Testis (tissue), 2 donors: ENCODE measurements around the gene SEC61A1.

Experiments
- POLR2A ChIP-seq: fragments of 450-650 bp; IDR thresholded peaks from one replicate; pipeline ENCODE4 v1.6.1; 2017; ENCODE audit warnings: antibody characterized with exemption, mild to moderate bottlenecking, moderate library complexity
- TF ChIP-seq, protein P1 (sequence below), 3 experiments: fragments of 450-650 bp in 2 of 3; fragments of 200-600 bp in 1 of 3; sonication (generic) in 1 of 3; IDR thresholded peaks; one replicate each; pipeline ENCODE4 v1.5.1; 2016 to 2019; ENCODE audit warnings: antibody characterized with exemption in 3 of 3, mild to moderate bottlenecking in 2 of 3, moderate library complexity in 1 of 3

DNA sequence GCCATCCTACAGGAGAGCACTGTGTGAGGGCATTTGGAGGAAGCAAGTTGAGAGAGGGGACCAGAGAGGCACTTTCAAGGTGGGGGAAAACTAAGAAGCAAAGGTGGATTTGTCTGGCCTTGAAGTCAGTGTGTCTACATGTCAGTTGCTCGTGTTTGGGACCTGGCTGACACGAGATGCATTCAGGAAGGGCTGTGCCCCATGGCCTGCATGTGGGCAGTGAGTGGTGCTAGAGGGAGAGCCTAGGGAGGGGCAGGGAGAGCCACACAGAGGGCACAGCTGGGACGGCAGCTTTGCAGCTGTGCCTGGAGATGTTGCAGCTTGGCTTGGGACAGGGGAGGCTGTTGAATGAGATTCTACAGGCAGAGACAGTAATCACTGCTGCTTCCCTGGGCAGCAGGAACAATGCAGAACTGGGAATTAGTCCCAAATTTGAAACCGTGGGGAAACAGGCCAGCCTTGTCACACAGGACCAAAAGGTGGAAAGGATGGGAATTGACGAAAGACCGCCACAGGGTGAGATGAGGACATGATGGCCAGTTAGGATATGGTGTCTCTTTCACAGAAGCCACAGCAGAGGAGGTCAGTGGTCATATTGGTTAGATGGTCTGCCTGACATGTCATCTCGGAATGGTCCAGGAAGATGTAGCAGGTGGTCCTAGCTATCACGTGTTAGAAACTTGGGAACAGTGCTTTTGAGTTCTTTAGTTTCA, 10.0 kb downstream of the SEC61A1 start:
- TF ChIP-seq, protein P1, sequence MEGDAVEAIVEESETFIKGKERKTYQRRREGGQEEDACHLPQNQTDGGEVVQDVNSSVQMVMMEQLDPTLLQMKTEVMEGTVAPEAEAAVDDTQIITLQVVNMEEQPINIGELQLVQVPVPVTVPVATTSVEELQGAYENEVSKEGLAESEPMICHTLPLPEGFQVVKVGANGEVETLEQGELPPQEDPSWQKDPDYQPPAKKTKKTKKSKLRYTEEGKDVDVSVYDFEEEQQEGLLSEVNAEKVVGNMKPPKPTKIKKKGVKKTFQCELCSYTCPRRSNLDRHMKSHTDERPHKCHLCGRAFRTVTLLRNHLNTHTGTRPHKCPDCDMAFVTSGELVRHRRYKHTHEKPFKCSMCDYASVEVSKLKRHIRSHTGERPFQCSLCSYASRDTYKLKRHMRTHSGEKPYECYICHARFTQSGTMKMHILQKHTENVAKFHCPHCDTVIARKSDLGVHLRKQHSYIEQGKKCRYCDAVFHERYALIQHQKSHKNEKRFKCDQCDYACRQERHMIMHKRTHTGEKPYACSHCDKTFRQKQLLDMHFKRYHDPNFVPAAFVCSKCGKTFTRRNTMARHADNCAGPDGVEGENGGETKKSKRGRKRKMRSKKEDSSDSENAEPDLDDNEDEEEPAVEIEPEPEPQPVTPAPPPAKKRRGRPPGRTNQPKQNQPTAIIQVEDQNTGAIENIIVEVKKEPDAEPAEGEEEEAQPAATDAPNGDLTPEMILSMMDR (IDR thresholded peaks at IDR 0.05) = no peak
- no peak for TF ChIP-seq POLR2A
